ENCODE results near the gene MINDY4.
"Not testable (repeated sequence)": the region's sequence is repeated elsewhere in the genome, so short reads cannot be mapped to it uniquely, and the experiment has no call there.

The MINDY4 gene

DNA sequence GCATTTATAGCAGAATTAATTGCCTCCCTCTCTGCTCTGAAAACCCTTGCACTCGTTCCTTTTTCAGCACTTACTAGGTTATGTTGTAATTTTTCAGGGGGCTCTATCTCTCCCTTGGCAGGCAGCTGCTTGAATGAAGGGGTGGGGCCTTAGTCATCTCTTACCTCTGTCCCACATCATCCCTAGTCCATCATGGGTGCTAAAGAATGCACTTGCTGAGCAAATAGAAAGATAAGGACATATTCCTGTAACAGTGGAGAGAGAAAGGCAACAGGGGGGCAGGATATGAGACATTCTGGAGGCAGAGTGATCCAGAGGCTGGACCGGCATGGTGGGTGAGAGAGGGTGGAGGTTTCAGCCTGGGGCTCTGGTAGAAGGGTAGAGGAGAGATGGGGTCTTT lies 60.0 kb downstream of the MINDY4 start:
- Histone ChIP-seq H3K9me3 (replicated peaks; ENCODE audit: low read length) (peaks cover 5% of the 10 kb centered on the region), H3K9ac (ENCODE audit: low read depth, low read length) (no peak overlapping the region), H3K4me1 (ENCODE audit: control insufficient read depth, insufficient read depth, low read length) (no peaks in the 10 kb centered on the region), H3K4me2 (ENCODE audit: low read length) (no peak overlapping the region), H3K36me3 (ENCODE audit: insufficient read depth, low read length) (no peaks in the 10 kb centered on the region), H3K27me3 (ENCODE audit: control insufficient read depth, insufficient read depth, low read length) (no peaks in the 10 kb centered on the region), H3K4me3 (ENCODE audit: low read length) (no peak overlapping the region)

DNA sequence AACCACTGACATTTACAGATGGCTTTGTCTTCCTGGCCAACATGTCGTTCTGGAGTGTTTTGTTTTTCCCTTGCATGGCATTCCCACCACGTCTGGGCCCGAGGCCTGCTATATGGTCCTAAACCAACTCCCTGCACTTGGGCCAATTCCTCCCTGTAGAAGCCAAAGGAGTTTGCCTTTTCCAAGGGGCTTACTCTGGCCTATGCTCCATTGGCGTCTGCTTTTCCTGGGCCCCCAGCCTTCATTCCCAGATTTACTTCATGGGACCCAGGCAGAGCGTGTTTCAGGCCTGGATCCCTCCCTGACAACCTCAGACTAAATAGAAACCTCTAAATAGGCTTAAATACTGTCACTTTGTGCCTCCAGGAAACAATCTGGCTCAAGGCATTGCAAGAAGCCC lies 60.7 kb downstream of the MINDY4 start:
- Histone ChIP-seq H3K4me1 (ENCODE audit: control insufficient read depth, insufficient read depth, low read length) (no peaks in the 10 kb centered on the region), H3K9ac (ENCODE audit: low read depth, low read length) (no peak overlapping the region), H3K4me2 (ENCODE audit: low read length) (no peak overlapping the region), H3K36me3 (ENCODE audit: insufficient read depth, low read length) (no peaks in the 10 kb centered on the region), H3K9me3 (replicated peaks; ENCODE audit: low read length) (peaks cover 5% of the 10 kb centered on the region), H3K4me3 (ENCODE audit: low read length) (no peak overlapping the region), H3K27me3 (ENCODE audit: control insufficient read depth, insufficient read depth, low read length) (no peaks in the 10 kb centered on the region)

DNA sequence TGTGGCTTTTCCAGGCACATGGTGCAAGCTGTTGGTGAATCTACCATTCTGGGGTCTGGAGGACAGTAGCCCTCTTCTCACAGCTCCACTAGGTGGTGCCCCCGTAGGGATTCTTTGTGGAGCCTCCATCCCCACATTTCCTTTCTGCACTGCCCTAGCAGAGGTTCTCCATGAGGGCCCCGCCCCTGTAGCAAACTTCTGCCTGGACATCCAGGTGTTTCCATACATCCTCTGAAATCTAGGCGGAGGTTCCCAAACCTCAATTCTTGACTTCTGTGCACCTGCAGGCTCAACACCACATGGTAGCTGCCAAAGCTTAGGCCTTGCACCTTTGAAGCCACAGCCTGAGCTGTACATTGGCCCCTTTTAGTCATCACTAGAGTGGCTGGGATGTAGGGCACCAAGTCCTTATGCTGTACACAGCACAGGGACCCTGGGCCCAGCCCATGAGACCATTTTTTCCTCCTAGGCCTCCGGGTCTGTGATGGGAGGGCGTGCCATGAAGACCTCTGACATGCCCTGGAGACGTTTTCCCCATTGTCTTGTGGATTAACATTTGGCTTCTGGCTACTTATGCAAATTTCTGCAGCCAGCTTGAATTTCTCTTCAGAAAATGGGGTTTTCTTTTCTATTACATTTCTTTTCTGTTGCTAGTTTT lies 62.9 kb downstream of the MINDY4 start:
- H3K27me3 ChIP-seq (ENCODE audit: control insufficient read depth, insufficient read depth, low read length); H3K36me3 ChIP-seq (ENCODE audit: insufficient read depth, low read length); H3K9ac ChIP-seq (ENCODE audit: low read depth, low read length): not testable (repeated sequence)

DNA sequence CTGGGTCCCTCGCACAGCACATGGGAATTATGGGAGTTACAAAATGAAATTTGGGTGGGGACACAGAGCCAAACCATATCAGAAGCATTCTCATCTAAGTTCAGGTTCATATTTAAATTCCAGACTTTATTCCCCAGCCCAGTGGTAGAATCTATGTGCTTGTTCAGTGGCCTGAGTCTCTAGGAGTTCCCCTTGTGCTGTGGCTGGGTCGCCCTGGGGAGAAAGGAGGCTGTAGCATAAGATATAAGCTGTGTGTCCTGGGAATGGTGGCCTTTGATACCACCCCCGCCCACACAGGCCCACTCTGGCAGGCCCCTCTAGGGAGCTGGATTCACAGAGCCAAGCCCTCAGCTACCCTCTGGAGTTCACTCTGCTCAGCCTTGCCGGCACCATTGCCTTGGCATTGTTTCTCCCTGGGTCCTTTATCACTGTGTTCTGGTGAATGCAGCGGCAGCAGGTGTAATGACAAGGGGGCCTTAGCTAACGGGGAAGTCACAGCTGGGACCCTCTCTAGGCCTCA lies 64.2 kb downstream of the MINDY4 start:
- Histone ChIP-seq H3K4me2 (ENCODE audit: low read length) (no peak overlapping the region), H3K4me3 (ENCODE audit: low read length) (no peak overlapping the region), H3K4me1 (ENCODE audit: control insufficient read depth, insufficient read depth, low read length) (no peaks in the 10 kb centered on the region), H3K36me3 (ENCODE audit: insufficient read depth, low read length) (no peaks in the 10 kb centered on the region), H3K9me3 (replicated peaks; ENCODE audit: low read length) (peaks cover 5% of the 10 kb centered on the region), H3K9ac (ENCODE audit: low read depth, low read length) (no peak overlapping the region), H3K27me3 (ENCODE audit: control insufficient read depth, insufficient read depth, low read length) (no peaks in the 10 kb centered on the region)

More for the DNA sequence above, 62.9 kb downstream of the MINDY4 start:
- H3K4me2 ChIP-seq (ENCODE audit: low read length); H3K4me3 ChIP-seq (ENCODE audit: low read length); H3K4me1 ChIP-seq (ENCODE audit: control insufficient read depth, insufficient read depth, low read length); H3K9me3 ChIP-seq (replicated peaks; ENCODE audit: low read length): not testable (repeated sequence)

DNA sequence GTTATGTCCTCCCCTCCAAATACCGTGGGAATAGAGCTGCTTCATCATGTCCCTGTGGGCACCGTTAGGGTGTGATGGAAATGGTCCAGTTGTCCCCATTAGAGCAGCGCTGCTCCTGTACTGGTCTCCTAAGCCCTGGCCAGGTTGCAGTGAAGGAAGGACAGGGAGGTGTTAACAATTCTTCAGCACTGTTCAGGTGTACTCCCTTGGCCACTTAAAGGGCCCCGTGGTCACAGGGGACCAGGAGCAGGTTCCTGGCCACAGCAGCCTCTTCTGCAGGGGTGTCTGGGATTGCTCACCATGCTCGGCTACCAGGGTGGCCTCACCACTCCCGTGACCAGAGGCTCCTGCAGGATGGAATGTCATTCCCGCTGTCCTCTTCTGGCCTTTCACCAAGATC lies 65.8 kb downstream of the MINDY4 start:
- Histone ChIP-seq H3K36me3 (ENCODE audit: insufficient read depth, low read length) (no peaks in the 10 kb centered on the region), H3K27me3 (ENCODE audit: control insufficient read depth, insufficient read depth, low read length) (no peaks in the 10 kb centered on the region), H3K4me1 (ENCODE audit: control insufficient read depth, insufficient read depth, low read length) (no peaks in the 10 kb centered on the region), H3K9me3 (replicated peaks; ENCODE audit: low read length) (peaks cover 5% of the 10 kb centered on the region), H3K4me2 (ENCODE audit: low read length) (no peak overlapping the region), H3K4me3 (ENCODE audit: low read length) (no peak overlapping the region), H3K9ac (ENCODE audit: low read depth, low read length) (no peak overlapping the region)

DNA sequence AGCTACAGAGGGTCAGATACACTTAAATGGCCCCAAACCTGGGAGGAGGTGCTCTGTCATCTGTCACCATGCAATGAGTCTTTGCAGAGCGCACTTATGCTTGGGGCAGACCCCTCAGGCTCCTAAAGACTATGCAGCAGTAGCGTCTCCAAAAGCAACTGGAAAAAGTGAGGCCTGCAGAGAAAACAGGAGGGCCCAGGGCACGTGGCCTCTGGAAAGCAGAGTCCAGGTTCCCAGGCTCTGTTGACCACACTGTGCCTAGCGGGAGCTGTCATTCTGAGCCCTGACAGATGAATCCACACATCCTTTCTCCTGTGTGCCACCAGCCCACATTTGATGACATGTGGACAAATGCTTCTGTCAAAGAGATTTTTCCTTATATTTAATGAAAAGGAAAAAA lies 66.4 kb downstream of the MINDY4 start:
- H3K4me2 ChIP-seq (ENCODE audit: low read length) = no peak overlapping the region
- H3K9ac ChIP-seq (ENCODE audit: low read depth, low read length) = no peak overlapping the region
- H3K9me3 ChIP-seq (replicated peaks; ENCODE audit: low read length) = peaks cover 5% of the 10 kb centered on the region
- H3K4me3 ChIP-seq (ENCODE audit: low read length) = no peak overlapping the region
- H3K36me3 ChIP-seq (ENCODE audit: insufficient read depth, low read length) = no peaks in the 10 kb centered on the region
- H3K4me1 ChIP-seq (ENCODE audit: control insufficient read depth, insufficient read depth, low read length) = no peaks in the 10 kb centered on the region
- no peaks in the 10 kb centered on the region for H3K27me3 ChIP-seq (ENCODE audit: control insufficient read depth, insufficient read depth, low read length)

DNA sequence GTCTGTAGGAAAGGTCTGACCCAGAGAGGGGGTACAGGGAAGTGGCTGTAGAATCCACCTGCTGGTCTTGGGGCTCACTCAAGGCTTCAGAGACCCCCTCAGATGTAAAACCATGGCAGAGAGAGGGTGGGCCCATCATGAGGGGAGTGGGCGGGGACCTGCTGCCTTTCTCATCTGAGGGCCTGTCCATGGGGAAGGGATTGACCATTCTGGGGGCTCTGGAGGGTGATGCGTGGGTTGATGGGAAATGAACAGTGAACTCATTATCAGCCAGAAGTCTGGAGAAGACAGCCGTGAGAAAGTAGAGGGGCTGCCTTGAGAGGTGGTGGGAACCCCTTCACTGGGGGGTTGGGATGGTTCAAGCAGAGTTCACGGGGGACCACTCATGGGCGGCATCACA lies 66.8 kb downstream of the MINDY4 start:
- H3K4me2 ChIP-seq (ENCODE audit: low read length) = no peak overlapping the region
- H3K9me3 ChIP-seq (replicated peaks; ENCODE audit: low read length) = peaks cover 5% of the 10 kb centered on the region
- H3K4me3 ChIP-seq (ENCODE audit: low read length) = no peak overlapping the region
- no peak overlapping the region for H3K9ac ChIP-seq (ENCODE audit: low read depth, low read length)
- no peaks in the 10 kb centered on the region for H3K36me3 ChIP-seq (ENCODE audit: insufficient read depth, low read length)
- no peaks in the 10 kb centered on the region for H3K4me1 ChIP-seq (ENCODE audit: control insufficient read depth, insufficient read depth, low read length)
- no peaks in the 10 kb centered on the region for H3K27me3 ChIP-seq (ENCODE audit: control insufficient read depth, insufficient read depth, low read length)

DNA sequence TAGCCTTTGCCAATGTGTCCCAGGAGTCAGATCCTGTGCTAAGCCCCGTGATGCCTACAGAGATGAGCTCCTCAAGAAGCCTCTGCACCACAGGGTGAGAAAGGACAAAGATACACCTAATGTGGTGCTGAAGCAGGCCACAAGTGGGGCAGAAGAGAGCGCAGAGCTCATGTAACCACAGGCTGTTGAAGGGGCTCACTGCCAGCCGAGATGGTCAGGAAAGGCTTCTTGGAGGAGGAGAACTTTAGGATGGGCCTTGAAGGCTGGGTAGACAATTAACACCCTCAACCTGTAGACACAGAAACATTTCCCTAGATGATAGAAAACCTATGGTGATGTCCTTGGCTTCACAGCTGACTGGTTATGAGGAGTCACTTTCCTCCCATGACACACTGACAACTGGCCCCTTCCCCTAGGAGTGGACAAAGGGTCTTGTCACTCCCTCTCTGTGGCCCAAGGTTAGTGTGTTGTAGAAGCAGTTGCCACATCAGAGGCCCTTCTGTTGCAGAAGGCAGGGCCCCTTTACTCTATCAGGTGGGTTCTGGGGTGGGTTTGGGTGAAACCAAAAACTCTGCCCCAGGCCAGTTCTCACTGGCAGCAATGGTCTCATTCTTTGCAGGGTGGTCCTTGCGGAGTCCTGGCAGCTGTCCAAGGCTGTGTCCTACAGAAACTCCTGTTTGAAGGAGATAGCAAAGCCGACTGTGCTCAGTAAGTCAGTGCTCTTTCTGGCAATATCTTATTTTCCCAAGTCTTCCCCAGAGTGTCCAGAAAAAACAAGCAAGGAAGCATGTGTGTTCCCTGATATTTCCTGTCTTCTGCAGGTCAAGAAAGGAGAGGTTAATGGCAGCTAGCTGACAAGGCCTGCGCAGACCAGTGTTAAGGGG lies 69.2 kb downstream of the MINDY4 start:
- H3K9ac ChIP-seq (ENCODE audit: low read depth, low read length) = no peak overlapping the region
- peaks cover under 1% of the 10 kb centered on the region for H3K4me1 ChIP-seq (ENCODE audit: control insufficient read depth, insufficient read depth, low read length)
- no peak overlapping the region for H3K4me3 ChIP-seq (ENCODE audit: low read length)
- no peaks in the 10 kb centered on the region for H3K9me3 ChIP-seq (replicated peaks; ENCODE audit: low read length)
- no peak overlapping the region for H3K4me2 ChIP-seq (ENCODE audit: low read length)
- no peaks in the 10 kb centered on the region for H3K27me3 ChIP-seq (ENCODE audit: control insufficient read depth, insufficient read depth, low read length)
- H3K36me3 ChIP-seq (ENCODE audit: insufficient read depth, low read length) = no peaks in the 10 kb centered on the region

DNA sequence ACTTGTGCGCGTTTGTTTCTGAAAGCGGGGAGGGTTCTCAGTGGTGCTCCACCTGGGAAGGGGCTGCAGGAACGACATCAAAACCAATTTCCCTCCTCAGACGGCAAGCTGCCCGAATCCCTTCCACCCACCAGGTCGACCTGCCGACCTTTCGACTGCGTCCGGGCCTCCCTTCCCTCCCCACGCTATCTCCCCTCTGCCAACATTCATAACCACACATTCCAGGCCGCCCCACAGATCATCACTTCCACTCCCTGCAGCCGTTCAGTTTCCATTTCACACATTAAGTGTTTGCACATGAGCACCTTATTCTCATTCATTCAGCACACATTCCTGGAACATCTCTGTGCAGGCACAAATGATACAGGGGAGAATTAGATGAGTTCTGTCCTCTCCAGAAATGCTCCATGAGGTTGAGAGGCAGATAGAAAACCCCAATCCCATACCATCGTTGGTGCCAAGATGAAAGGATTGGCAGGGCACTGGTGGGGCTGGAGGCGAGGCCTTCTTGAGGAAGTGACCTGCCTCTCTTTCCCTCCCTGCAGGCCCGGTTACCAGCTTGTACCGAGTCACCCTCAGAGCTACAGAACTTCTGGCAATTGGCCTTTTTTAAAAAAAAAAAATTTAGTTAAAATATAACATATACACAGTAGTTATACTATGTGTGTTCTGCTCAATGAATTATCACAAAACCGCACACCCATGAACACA lies 70.0 kb downstream of the MINDY4 start:
- H3K36me3 ChIP-seq (ENCODE audit: insufficient read depth, low read length) = no peaks in the 10 kb centered on the region
- no peaks in the 10 kb centered on the region for H3K9me3 ChIP-seq (replicated peaks; ENCODE audit: low read length)
- no peak overlapping the region for H3K4me2 ChIP-seq (ENCODE audit: low read length)
- no peak overlapping the region for H3K4me3 ChIP-seq (ENCODE audit: low read length)
- H3K4me1 ChIP-seq (ENCODE audit: control insufficient read depth, insufficient read depth, low read length) = peaks cover 7% of the 10 kb centered on the region
- H3K27me3 ChIP-seq (ENCODE audit: control insufficient read depth, insufficient read depth, low read length) = no peaks in the 10 kb centered on the region
- H3K9ac ChIP-seq (ENCODE audit: low read depth, low read length) = no peak overlapping the region

DNA sequence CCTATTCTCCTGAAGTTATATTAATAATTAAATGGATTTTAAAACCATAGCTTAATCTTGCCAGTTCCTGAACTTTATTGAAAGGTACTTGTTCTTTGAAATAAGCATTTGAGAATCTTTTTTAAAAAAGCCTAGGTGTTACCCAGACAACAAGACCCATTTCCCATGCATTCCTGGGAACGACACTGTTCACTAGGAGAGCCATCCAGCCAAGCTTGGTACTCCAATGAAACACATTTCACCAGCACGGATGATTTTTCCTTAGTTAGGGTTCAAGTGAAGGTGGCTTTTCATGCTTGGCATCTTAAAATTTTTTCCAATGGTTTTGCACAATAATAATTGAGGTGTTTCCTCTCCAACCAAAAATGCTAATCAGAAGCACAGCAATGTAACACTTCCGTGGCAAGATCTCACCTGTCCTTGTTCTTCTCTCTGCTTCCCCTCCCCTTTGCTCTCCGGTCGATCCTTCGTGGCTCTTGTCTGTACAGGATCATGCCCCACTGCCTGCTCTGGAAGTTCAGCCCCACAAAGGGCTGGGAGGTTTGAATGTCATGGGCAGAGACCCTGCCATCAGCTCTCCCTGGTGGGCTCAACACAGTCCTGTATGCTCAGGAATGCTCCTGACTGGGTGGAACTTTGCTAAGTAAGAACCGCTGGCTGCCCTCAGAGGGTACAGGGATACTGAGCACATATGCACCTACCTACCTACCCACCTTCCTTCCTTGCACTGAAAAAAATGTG lies 70.8 kb downstream of the MINDY4 start:
- H3K36me3 ChIP-seq (ENCODE audit: insufficient read depth, low read length) = no peaks in the 10 kb centered on the region
- peaks cover 7% of the 10 kb centered on the region for H3K4me1 ChIP-seq (ENCODE audit: control insufficient read depth, insufficient read depth, low read length)
- H3K27me3 ChIP-seq (ENCODE audit: control insufficient read depth, insufficient read depth, low read length) = no peaks in the 10 kb centered on the region
- no peaks in the 10 kb centered on the region for H3K9me3 ChIP-seq (replicated peaks; ENCODE audit: low read length)
- no peak overlapping the region for H3K4me2 ChIP-seq (ENCODE audit: low read length)
- H3K4me3 ChIP-seq (ENCODE audit: low read length) = no peak overlapping the region
- H3K9ac ChIP-seq (ENCODE audit: low read depth, low read length) = no peak overlapping the region

All from skeletal muscle satellite cell (primary cell).